T47D (cell line): ENCODE measurements around the gene PDS5A.
"Not testable (repeated sequence)": the region's sequence is repeated elsewhere in the genome, so short reads cannot be mapped to it uniquely, and the experiment has no call there.

Experiments
- DNase-seq, 2 experiments: peaks; one replicate each; pipeline versions ENCODE4 v3.0.0 to v3.0.0-alpha.2; 2011 to 2012; ENCODE audit warnings: low read depth in 1 of 2, low spot score in 1 of 2
- JUND ChIP-seq: IDR thresholded peaks from 2 replicates; pipeline ENCODE4 v1.6.1; 2012; ENCODE audit warnings: low read depth
- in situ Hi-C: cut with HindIII; loops from 2 replicates; pipeline ENCODE4 v1.10.0; 2016; ENCODE audit warnings: low sequenced_read_pairs, low pct_unique_long_range_greater_than_20kb

The PDS5A gene

DNA sequence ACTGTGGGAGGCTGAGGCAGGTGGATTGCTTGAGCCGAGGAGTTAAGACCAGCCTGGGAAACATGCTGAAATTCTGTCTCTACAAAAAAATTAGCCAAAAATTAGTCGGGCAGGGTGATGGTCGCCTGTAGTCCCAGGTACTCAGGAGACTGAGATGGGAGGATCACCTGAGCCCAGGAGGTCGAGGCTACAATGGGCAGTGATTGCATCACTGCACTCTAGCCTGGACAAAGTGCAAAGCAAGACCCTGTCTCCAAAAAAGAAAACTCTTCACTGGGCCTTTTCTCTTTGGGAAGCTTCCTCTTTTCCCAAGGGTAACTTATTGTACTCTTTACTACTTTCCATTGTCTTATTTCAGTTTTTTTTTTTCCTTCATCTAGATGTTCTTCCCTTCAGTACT is 190.9 kb downstream of the PDS5A start:
- TF ChIP-seq JUND: no peak
- in situ Hi-C loops: no loop called here
- DNase-seq: no peak

DNA sequence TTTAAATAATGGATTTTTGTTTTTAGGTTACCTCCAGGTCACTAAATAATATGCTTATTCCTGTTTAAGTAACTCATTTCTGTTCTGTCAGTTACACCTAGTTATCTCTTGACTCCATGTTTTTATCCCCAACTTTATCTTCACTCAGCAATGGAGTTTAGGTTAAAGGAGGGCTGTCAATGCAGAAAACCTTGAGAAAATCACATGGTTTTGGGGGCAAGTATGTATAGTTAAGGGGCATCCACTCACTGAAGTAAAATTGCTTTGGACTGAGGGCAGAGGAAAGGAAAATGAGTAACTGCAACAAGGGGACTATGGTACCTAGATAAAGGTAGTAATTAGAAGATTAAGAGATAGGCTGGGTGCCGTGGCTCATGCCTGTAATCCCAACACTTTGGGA is 192.6 kb downstream of the PDS5A start:
- TF ChIP-seq JUND: no peak
- no peak for DNase-seq
- in situ Hi-C loops: no loop called here

DNA sequence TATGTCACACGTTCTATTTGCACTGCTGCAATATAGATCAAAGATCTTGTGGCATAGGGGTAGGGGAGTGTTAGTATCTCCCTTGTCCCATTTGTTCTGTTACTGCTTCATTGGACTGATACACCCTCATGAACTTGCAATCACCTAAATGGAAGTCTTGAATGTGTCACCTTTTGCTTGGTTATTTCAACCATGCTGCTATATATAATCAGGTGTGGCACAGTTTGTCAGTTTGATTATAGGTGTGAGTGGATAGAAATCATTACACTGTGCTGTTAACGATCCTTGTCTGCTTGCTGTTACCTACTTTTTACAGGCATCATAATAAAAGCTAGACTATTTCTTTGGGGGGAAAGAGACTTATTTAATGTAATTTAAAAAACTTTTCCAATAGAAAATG is 195.7 kb downstream of the PDS5A start:
- DNase-seq, in situ Hi-C loops: not testable (repeated sequence)
